HepG2 (cell line): Measurements from ENCODE around the gene LTA4H. TPM values are rescaled to one million over a fixed set of nuclear protein-coding genes. Genes with fewer than 3 reads are reported as not detected.

Source experiments
- KDM6A ChIP-seq: IDR thresholded peaks from 2 replicates; pipeline ENCODE4 v1.6.1; 2016; ENCODE audit warnings: low read depth
- MEIS2 ChIP-seq: sonication (generic); formaldehyde crosslinking; IDR thresholded peaks from 2 replicates; pipeline ENCODE4 v1.9.0; 2021; ENCODE audit warnings: mild to moderate bottlenecking, missing genetic modification reagents
- MTA3 ChIP-seq: sonication (generic); formaldehyde crosslinking; IDR thresholded peaks from 2 replicates; pipeline ENCODE4 v1.4.0; 2020; ENCODE audit warnings: missing genetic modification reagents
- NFE2 ChIP-seq: sonication (generic); formaldehyde crosslinking; IDR thresholded peaks from 2 replicates; pipeline ENCODE4 v1.4.0; 2020; ENCODE audit warnings: missing genetic modification reagents
- POLR2AphosphoS2 ChIP-seq: IDR thresholded peaks from 2 replicates; pipeline ENCODE4 v1.6.1; 2011; ENCODE audit warnings: low read depth, low read length, improper control_type of control experiment
- RAD21 ChIP-seq: fragments of 450-650 bp; formaldehyde crosslinking; IDR thresholded peaks from 2 replicates; pipeline ENCODE4 v1.5.0; 2020; ENCODE audit warnings: mild to moderate bottlenecking
- SRSF9 ChIP-seq: fragments of 200-400 bp; formaldehyde crosslinking; IDR thresholded peaks from 2 replicates; pipeline ENCODE4 v1.6.1; 2018; ENCODE audit warnings: borderline replicate concordance, mild to moderate bottlenecking, low read depth, low read length; ENCODE audit not compliant: insufficient read depth, poor library complexity, severe bottlenecking
- XRCC5 ChIP-seq: fragments of 200-400 bp; formaldehyde crosslinking; optimal IDR thresholded peaks from 2 replicates; pipeline ENCODE3; 2017; ENCODE audit warnings: mild to moderate bottlenecking, low read length
- ZMYM3 ChIP-seq: sonication (generic); formaldehyde crosslinking; IDR thresholded peaks from 2 replicates; pipeline ENCODE4 v1.5.1; 2020; ENCODE audit warnings: mild to moderate bottlenecking, missing genetic modification reagents
- ZNF768 ChIP-seq: sonication (generic); formaldehyde crosslinking; IDR thresholded peaks from 2 replicates; pipeline ENCODE4 v1.4.0; 2020; ENCODE audit warnings: missing genetic modification reagents
- ZZZ3 ChIP-seq: sonication (generic); formaldehyde crosslinking; IDR thresholded peaks from 2 replicates; pipeline ENCODE4 v1.4.0; 2020; ENCODE audit warnings: missing genetic modification reagents, mild to moderate bottlenecking, borderline replicate concordance
- polyA plus RNA-seq, 8 experiments: library from polyadenylated mRNA; depleted of rRNA in 3 of 8; stranded (reverse) in 7 of 8; unstranded in 1 of 8; fragments of >200 nt; fragmentation: Illumina TruSeq in 4 of 8; extraction: Trizol in 4 of 8; gene quantifications; 2 replicates each; pipeline versions ENCODE4 v1.2.1 to v1.2.3, GENCODE V29; 2011 to 2016; ENCODE audit warnings: low read depth in 4 of 8, missing spikeins in 1 of 8, mixed read lengths in 1 of 8; ENCODE audit not compliant: insufficient read depth in 1 of 8
- total RNA-seq, 5 experiments: library from RNA; depleted of rRNA; stranded (reverse); fragments of >200 nt; fragmentation: Illumina TruSeq; extraction: Trizol; gene quantifications; 2 replicates each; pipeline ENCODE4 v1.2.3, GENCODE V29; 2016; ENCODE audit warnings: low read depth in 1 of 5
- TF ChIP-seq, protein P1 (sequence below): sonication (generic); formaldehyde crosslinking; IDR thresholded peaks from 2 replicates; pipeline ENCODE4 v1.4.0; 2020; ENCODE audit warnings: missing genetic modification reagents, mild to moderate bottlenecking, borderline replicate concordance
- TF ChIP-seq, protein P2 (sequence below): sonication (generic); formaldehyde crosslinking; IDR thresholded peaks from 2 replicates; pipeline ENCODE4 v1.5.1; 2020; ENCODE audit warnings: mild to moderate bottlenecking, missing genetic modification reagents, borderline replicate concordance
- TF ChIP-seq, protein P3 (sequence below): sonication (generic); formaldehyde crosslinking; IDR thresholded peaks from 2 replicates; pipeline ENCODE4 v1.4.0; 2020; ENCODE audit warnings: mild to moderate bottlenecking, missing genetic modification reagents
- TF ChIP-seq, protein P4 (sequence below): sonication (generic); formaldehyde crosslinking; IDR thresholded peaks from 2 replicates; pipeline ENCODE4 v1.5.1; 2020; ENCODE audit warnings: missing genetic modification reagents, mild to moderate bottlenecking, borderline replicate concordance

LTA4H gene
- total and polyA plus RNA-seq, 2 of the 13 experiments (the other 11 are each of a cell fraction or from before 2014, with no cell fraction given): 87.5 to 90.4 TPM

DNA sequence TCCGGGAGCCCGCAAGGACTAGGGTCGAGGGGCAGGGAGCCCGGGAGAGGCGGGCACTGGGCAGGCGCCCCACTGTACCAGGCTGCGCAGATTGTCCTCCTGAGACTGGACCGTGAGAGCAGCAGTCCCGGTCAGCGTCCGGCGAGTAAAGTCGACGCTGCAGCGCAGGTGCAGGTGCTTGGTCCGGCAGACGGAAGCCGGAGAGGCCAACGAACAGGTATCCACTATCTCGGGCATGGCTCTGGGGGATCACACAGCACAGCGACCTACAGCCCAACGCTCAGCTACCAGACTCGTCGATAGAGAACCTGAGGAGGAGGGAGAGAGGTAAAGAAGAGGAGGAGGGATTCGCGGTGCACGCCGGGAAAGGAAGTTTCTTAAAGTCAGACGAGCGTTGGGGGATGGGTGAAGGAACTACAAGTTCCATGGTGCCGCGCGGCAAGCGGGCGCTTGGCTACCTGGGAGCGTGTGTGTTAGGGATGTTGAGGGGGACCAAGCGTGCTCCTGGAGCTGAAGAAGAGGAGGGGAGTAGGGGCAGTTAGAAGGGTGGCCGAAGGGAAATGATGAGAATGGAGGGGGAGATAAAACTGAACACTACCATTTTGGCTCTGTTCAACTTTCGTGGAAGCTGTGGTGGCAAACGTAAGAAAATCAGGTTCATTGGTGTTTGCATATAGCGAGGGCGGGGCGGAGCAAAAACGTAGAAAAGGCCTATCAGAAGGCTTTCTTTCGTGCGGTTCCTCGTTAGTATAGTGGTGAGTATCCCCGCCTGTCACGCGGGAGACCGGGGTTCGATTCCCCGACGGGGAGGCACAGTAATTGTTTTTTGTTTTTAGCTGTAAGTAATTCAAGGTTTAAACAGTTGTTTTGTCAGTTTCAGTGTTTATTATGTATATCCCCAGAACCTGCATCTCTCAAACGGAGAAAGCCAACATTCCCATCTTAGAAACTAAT is at the start of gene LTA4H (continued):
- TF ChIP-seq, protein P1, sequence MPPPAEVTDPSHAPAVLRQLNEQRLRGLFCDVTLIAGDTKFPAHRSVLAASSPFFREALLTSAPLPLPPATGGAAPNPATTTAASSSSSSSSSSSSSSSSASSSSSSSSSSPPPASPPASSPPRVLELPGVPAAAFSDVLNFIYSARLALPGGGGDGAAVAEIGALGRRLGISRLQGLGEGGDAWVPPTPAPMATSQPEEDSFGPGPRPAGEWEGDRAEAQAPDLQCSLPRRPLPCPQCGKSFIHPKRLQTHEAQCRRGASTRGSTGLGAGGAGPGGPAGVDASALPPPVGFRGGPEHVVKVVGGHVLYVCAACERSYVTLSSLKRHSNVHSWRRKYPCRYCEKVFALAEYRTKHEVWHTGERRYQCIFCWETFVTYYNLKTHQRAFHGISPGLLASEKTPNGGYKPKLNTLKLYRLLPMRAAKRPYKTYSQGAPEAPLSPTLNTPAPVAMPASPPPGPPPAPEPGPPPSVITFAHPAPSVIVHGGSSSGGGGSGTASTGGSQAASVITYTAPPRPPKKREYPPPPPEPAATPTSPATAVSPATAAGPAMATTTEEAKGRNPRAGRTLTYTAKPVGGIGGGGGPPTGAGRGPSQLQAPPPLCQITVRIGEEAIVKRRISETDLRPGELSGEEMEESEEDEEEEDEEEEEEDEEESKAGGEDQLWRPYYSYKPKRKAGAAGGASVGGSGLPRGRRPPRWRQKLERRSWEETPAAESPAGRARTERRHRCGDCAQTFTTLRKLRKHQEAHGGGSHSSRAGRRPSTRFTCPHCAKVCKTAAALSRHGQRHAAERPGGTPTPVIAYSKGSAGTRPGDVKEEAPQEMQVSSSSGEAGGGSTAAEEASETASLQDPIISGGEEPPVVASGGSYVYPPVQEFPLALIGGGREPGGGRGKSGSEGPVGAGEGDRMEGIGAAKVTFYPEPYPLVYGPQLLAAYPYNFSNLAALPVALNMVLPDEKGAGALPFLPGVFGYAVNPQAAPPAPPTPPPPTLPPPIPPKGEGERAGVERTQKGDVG (CRISPR knock-in tag): no peak
- TF ChIP-seq, protein P2, sequence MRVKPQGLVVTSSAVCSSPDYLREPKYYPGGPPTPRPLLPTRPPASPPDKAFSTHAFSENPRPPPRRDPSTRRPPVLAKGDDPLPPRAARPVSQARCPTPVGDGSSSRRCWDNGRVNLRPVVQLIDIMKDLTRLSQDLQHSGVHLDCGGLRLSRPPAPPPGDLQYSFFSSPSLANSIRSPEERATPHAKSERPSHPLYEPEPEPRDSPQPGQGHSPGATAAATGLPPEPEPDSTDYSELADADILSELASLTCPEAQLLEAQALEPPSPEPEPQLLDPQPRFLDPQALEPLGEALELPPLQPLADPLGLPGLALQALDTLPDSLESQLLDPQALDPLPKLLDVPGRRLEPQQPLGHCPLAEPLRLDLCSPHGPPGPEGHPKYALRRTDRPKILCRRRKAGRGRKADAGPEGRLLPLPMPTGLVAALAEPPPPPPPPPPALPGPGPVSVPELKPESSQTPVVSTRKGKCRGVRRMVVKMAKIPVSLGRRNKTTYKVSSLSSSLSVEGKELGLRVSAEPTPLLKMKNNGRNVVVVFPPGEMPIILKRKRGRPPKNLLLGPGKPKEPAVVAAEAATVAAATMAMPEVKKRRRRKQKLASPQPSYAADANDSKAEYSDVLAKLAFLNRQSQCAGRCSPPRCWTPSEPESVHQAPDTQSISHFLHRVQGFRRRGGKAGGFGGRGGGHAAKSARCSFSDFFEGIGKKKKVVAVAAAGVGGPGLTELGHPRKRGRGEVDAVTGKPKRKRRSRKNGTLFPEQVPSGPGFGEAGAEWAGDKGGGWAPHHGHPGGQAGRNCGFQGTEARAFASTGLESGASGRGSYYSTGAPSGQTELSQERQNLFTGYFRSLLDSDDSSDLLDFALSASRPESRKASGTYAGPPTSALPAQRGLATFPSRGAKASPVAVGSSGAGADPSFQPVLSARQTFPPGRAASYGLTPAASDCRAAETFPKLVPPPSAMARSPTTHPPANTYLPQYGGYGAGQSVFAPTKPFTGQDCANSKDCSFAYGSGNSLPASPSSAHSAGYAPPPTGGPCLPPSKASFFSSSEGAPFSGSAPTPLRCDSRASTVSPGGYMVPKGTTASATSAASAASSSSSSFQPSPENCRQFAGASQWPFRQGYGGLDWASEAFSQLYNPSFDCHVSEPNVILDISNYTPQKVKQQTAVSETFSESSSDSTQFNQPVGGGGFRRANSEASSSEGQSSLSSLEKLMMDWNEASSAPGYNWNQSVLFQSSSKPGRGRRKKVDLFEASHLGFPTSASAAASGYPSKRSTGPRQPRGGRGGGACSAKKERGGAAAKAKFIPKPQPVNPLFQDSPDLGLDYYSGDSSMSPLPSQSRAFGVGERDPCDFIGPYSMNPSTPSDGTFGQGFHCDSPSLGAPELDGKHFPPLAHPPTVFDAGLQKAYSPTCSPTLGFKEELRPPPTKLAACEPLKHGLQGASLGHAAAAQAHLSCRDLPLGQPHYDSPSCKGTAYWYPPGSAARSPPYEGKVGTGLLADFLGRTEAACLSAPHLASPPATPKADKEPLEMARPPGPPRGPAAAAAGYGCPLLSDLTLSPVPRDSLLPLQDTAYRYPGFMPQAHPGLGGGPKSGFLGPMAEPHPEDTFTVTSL (CRISPR knock-in tag): 0 out of 2 replicates have a peak, but pooled peaks have one; percentile 15
- TF ChIP-seq POLR2AphosphoS2: no peak
- TF ChIP-seq, protein P3, sequence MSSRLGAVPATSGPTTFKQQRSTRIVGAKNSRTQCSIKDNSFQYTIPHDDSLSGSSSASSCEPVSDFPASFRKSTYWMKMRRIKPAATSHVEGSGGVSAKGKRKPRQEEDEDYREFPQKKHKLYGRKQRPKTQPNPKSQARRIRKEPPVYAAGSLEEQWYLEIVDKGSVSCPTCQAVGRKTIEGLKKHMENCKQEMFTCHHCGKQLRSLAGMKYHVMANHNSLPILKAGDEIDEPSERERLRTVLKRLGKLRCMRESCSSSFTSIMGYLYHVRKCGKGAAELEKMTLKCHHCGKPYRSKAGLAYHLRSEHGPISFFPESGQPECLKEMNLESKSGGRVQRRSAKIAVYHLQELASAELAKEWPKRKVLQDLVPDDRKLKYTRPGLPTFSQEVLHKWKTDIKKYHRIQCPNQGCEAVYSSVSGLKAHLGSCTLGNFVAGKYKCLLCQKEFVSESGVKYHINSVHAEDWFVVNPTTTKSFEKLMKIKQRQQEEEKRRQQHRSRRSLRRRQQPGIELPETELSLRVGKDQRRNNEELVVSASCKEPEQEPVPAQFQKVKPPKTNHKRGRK (CRISPR knock-in tag): no peak
- no peak for TF ChIP-seq ZZZ3 (CRISPR knock-in tag)
- TF ChIP-seq NFE2 (CRISPR knock-in tag): no peak
- peak; percentile 90 for TF ChIP-seq XRCC5
- no peak for TF ChIP-seq SRSF9
- TF ChIP-seq MEIS2 (CRISPR knock-in tag): no peak; the same call in 1 of the 2 replicates
- 0 out of 2 replicates have a peak, but pooled peaks have one; percentile 15 for TF ChIP-seq ZMYM3 (CRISPR knock-in tag)
- no peak for TF ChIP-seq RAD21 (CRISPR knock-in tag)
- no peak for TF ChIP-seq KDM6A (CRISPR knock-in tag)
- TF ChIP-seq MTA3 (CRISPR knock-in tag): no peak
- TF ChIP-seq ZNF768: peak; percentile 74; the same call in 1 of the 2 replicates
- TF ChIP-seq, protein P4, sequence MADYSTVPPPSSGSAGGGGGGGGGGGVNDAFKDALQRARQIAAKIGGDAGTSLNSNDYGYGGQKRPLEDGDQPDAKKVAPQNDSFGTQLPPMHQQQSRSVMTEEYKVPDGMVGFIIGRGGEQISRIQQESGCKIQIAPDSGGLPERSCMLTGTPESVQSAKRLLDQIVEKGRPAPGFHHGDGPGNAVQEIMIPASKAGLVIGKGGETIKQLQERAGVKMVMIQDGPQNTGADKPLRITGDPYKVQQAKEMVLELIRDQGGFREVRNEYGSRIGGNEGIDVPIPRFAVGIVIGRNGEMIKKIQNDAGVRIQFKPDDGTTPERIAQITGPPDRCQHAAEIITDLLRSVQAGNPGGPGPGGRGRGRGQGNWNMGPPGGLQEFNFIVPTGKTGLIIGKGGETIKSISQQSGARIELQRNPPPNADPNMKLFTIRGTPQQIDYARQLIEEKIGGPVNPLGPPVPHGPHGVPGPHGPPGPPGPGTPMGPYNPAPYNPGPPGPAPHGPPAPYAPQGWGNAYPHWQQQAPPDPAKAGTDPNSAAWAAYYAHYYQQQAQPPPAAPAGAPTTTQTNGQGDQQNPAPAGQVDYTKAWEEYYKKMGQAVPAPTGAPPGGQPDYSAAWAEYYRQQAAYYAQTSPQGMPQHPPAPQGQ (CRISPR knock-in tag): no peak
